ENCODE measurements around the gene KIRREL3.

Gene KIRREL3

DNA sequence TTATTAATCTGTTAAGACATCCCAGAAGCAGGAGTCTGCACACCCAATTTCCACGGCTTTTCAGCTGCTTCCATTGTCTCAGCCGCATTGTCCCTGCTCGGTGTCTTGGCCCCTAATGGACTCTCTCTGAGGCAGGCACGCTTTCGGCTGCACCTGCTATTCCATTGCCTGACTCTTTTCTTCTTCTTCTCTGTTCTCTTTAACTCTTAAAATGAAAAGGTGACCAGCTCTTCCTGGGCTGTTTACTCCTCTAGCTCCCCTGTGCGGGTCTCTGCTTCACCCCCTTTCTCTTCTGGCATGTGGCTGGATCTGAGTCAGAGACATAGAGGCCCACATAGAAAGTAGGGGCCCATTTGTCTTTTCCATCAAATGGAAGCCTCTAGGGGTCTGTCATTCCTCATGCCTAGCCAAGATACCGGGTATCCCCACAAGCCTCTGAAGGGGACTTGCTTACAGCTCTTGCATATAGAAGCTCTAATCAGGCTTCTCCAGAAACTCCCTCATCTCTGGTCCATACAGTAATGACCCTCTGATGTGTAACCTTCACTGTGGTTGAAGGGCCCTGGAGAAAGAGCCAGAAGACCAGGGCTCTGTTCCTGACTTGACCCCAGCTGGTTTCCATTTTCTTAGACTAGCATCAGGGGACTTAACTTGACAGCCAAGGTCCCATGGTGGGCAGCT is 401.2 kb downstream of the KIRREL3 start:
- DNase-seq (ENCODE audit: low read depth): no peak

DNA sequence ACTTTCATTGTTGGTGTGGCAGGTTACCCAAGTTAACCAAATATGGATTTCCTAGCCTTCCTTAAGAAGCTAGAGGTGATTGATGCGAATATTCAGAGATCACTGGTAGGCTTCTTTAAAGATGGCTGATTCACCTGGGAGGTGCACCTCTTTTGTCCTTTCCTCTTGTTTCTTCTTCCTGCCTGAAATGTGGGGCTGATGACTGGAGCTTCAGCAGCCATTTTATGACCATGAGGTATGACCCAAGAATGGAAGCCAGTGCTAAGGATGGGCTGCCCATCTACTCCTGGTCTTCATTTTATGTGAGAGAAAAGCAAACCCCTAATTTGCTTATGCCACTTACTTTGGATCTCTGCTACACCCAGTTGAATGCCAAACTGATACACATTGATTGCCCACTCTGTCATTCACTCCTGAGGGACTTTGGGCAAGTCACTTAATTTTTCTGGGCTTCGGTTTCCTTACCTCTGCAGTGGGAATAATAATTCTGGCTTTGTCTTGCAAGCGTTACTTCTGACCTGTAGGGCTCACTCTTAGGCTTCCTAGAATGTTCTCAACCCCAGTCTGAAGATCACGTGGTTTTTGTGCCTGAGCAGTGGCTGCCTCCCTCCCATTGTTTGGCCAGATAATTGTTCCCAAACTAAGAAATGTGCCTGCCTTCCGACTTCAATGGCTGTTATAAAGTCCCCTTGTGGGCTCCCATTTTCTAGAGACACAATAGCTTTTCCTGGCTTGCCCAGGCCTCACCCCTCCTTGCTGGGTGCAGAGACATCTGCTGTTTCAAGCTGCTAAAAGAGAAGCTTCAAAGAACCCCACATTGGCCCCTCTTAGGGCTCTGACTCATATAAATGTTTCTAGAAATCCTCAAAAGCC is 402.0 kb downstream of the KIRREL3 start:
- no peak for DNase-seq (ENCODE audit: low read depth)

DNA sequence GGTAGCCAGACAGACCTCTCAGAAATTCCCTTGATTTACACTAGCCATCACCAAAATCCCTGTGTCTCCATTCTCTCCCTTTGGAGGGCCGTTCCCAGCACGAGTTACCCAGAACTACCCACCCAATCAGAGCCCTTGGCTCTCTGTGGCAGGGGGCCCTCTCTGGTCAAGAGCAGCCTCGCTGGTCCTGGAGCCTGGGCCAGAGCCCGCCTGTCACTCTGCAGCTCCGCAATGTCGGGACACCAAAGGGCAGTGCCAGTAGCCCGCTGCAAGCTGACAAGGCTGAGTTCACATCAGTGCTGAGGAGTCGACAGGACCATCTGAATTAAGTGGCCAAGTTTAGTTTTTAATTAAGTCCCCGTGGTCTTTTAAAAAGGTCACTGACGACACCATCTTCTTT is 403.5 kb downstream of the KIRREL3 start:
- no peak for DNase-seq (ENCODE audit: low read depth)

DNA sequence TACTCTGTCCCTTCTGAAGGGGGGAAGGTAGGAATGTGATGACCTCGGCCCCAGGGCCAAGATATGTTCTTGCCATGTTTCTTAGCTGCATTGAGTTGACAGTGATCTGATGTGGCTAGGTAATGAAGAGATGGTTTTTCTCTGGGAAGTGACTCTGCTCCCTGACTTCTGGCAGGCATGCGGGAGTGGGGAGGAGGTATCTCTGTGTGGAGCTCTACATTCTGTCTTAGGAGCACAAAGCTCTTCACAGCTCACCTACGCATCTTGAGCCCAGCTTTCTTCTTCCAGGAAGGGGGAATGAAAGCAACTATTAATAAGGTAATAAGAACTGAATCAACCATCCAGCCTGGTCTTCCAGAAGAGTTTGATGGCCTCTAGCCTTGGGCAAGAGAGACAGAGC is 404.1 kb downstream of the KIRREL3 start:
- DNase-seq (ENCODE audit: low read depth): no peak

DNA sequence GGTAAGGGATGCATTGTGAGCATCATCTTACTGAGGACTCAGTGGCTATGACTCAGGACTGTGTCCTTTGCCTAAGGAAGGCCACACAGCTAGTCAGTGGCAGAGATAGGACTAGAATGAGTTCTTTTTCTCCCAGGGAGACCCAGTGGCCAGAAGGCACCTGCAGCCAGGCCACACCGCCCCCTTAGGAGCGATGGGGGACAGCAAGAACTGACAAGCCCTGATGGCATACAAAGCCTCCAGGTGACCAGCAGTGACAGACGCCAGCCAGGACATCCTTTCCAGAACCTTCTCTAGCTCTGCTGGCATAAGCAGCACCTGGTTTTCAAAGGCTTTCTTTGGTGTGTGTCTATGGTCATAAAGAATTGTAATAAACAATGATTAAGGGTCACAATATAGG is 405.0 kb downstream of the KIRREL3 start:
- DNase-seq (ENCODE audit: low read depth): no peak

DNA sequence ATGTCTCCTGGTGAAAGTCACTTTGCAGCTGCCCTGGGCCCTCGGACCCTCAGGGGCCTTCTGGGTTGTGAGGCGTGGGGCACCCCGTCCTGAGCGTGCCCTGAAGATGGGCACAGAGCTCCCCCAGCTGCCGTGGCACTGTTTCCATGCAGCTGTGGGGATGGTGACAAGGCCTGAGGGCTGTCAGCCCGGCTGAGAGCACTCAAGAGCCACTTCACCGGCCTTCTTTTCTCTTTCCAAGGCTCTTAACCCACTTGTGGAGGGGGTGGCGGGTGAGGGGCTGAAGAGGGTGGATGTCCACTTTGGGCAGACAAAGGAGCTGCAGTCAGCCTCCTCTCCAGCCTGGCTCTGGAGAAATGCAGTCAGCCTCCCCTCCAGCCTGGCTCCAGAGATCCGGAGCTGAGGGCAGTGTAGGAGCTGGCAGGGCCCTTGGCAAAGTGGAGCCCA is 405.6 kb downstream of the KIRREL3 start:
- DNase-seq (ENCODE audit: low read depth): no peak

DNA sequence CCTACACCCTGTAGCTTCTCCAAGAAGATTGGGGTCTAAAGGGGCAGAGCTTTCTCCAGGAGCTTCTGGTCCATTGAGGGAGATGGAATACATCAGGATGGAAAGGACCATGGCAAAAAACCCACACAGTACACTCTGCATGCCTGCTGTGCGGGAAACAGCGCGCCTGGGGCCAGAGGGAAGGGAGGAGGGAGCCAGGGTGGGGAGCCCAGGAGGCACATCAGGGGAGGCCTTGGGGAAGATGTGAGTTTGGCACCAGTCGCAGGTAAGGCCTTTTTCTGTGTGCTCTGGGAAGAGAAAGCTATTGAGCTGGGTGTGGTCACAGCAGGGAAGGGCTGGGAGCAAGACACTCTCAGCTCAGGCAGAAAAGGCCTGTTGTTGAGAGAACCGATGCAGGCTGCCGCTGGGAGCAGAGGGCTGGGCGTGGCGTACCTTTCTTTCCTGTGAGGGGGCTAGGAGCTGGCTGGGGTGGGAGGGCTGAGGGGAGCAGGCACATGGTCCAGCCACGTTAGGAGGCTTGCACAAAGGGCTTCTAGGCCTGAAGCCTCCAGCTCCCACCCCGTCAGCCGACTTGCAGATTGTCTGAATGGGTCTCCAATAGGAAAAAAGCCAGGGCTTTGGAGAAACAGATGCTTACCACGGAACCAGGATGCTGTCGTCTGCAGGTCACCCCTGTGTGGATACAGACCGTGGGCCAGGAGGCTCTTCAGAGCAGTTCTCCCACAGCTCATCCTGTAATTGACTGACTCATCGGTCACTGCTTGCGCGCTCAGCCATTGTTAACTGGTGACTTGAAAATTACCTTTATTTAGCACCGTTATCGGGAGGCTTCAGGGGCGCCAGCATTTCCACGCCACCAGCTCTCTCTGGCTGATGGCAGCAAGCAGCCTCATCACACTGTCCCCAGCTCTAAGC is 407.8 kb downstream of the KIRREL3 start:
- DNase-seq (ENCODE audit: low read depth): no peak

DNA sequence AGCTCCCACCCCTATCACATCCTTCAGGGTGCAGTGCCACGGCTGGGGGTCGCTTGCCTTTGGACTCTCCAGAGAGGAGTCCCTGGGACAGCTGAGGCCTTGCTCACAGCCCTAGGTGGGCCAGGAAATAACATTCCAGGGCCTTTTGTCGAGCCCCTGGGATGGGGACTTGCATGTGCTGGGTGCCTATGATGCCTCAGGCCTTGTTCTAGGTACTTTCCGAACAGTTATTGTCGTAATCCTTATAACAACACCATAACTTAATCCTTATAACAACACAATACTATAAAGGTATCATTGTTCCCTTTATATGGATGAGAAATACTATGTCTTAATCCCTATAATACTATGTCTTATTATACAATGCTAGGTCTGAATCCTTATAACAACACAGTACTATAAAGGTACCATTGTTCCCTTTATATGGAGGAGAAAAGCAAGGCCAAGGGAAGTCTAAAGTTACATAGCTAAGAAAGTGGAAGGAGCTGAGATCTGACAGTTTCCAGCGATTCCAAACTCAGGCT is 408.5 kb downstream of the KIRREL3 start:
- no peak for DNase-seq (ENCODE audit: low read depth)

DNA sequence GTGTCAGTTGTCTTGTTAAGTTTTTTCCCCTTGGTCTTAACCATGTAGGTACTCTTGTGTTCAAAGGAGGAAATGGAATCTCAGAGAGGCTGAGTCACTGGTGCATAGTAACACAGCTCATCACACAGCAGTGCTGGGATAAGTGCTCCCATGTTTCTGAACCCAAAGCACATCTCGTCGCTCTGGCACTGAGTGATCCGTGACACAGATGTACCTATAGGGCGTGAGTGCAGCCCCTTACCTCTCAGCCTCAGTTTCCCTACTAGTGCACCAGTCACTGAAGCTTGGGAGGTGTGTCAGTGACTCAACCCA is 411.1 kb downstream of the KIRREL3 start:
- no peak for DNase-seq (ENCODE audit: low read depth)

DNA sequence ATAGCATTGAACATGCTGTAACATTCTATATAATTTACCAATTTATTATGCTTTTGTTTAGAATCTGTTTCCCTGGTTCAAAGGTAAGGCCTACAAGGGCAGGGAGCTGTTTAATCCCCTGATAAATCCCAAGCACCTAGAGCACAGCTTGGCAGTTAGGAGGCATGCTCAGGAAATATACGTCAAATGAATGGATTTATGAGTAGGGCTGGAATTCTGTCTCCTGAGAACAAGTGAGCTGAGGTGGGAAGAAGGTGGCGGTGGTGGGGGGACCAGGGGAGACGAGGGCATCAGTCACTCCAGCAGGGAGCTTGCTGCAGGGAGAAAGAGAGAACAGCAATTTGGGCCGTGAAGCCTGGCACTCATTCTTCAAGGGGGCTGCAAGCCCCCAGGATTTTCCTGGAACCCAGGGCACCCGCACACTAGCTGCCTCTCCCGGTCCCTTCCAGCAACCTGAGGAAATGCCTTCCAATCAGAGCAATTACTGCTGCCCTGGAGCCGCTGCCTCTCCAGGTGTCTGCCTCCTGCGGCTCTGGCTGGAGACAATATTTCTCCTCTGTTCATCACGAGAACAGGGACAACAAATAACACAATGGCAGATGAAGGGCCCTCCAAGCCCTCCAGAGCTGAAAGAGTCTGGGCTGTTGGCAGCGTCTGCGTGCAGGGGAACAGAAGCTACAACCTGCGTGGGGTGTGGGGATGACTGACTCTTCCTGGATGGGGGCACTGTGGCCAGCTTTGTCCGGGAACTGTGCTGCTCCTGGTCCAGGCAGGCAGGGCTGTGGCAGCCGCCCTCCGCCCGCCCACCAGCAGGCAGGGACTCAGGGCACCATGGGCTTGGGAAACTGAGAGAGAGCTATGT is 411.7 kb downstream of the KIRREL3 start:
- DNase-seq (ENCODE audit: low read depth): no peak

DNA sequence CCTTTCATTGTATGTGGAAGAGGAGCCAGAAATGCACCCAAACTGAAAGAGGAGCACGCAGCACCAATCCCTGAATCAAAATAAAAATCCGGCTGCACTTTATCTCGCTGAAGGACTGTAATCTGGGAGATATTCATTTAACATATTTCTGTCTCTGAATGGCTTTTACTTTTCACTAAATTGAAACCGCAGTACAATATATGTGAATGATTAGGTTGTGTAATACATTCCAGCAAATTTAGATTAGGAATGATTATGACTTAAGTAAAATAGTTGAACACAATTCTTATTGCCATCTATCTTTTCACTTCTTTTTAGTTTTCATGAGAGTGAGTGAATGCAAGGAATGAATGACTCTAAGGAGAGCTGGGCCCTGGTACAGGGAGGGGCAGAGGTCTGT is 413.0 kb downstream of the KIRREL3 start:
- no peak for DNase-seq (ENCODE audit: low read depth)

DNA sequence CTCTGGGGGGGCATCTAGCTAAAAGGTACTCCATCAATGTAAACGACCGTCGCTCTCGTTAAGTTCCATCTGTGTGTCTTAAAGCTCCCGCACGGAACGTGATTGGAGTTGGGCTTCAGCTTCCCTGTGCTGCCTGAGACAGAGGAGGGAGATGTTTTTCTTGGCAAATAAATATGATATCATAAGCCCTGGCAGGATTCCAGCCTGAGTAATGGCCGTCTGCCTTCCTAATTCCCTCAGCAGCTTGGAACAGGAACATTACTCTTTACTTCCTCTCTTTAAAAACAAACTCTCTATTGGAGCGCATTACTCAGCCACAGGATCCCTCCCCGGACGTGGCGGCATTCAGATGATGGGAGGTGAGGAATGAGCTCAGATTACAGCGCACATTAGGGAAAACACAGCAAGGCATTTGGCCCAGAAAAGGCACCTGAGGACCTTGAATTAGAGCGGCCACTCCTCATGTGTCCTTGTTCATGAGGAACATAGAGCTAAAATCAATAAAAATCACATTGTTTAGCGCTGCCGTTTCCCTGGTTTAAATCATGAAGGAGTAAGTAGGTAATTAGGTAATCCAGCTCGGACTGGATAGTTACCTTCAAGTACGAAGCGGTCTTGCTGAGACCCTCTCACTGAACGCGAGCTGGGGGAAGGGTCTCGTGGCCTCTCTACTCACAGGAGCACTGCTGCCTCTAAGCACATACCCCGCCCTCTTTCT is 414.6 kb downstream of the KIRREL3 start:
- no peak for DNase-seq (ENCODE audit: low read depth)

DNA sequence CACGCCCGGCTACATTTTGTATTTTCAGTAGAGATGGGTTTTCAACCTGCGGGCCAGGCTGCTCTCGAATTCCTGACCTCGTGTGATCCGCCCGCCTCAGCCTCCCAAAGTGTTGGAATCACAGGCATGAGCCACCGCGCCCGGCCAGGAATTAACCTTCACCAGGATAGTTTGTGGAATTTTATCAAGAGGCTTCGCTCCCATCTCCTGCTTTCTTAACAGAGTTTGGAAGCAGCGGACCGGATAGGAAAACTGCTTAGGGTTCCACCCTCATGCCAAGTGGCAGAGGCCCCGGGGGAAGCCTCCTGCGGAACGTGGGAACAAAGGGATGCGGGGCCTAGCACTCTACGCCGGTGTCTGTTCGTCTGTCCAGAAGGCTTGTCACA is 415.2 kb downstream of the KIRREL3 start:
- no peak for DNase-seq (ENCODE audit: low read depth)

DNA sequence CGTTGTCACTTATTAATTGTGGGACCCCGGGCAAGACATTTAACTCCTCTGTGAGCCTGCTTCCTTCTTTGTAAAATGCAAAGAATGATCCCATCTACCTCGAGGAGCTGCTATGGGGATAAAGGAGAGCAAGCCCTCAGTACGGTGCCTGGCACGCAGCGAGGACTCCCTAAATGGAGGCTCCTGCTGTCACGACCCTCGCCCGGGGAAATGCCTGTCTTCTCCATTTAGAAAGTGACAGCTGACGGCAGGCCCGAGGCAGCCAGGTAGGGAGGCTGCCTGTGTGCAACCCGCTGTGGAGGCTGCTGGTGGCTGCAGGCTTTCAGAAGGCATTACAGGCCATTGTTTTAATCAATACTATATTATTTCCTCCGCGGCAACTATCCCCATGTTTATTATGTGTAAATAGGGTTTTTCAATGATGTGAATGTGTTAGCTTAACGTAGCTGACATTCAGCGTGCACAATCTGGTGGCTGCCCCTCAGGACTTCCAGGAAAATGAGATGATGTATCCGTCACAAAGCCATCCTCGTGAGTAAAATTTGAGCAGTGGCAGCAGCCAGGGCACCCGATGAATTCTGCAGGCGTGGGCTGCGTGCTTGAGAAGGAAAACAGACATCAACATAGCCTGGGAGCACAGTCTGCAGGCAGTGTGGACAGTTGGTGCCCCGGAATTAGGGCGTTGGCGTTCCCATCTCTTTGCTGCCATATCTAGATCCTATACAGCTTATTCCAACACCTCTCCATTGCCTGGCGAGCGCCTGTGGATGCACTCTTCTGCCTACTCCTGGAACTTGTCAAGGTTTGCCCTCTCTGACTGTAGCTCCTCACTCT is 416.8 kb downstream of the KIRREL3 start:
- DNase-seq (ENCODE audit: low read depth): no peak

DNA sequence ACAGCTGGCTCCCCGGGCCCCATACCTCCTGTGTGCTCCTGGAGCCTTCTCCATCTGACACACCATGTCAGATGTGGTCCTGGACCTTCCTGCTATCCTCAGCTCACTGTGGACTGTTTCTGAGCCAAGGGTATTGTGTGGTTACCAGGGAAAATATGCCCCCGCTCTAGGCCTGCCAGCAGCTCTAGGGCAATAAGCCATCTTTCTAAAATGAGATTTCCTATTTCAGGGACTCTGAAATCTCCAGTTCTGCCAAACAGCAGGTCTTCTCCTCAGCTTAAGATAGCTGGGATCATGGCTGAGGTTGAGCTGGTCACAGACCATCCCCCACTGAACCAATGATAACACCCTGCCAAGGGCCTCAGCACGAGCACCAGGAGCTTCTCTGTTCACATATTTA is 417.5 kb downstream of the KIRREL3 start:
- no peak for DNase-seq (ENCODE audit: low read depth)

DNA sequence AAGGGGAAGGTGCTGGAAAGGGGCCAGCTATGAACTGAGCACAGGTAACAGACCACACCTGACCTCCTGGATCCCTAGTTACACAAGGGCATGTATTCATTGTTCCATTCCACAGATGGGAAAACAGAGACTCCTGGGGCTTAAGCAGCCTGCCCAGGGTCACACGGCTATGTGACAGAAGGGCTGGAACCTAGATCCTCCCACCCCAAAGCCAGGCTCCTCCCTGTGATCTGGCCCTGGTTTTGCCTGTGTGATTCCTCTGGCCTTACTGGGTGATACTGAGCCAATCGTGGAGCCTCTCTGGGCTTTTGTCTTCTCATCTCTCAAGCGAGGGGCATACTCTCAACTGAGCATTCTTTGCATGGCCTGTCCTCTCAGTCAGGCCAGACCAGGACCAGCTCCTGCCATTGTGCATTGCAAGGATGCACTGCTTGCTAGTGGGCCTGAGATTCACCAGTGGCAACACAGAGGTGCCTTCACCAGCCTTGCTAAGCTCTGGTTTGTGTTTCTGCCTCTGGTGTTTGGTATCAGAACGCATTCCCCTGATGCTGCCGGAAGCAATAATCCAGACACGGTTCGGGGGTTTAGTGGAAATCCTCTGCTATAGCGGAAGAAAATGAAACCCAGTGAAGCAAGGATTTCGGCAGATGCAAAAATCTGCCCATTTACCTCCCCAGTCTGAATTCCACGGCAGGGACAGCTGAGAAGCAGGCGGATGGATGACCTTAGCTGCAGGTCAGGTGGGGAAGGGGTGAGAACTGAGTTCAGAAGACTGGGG is 418.5 kb downstream of the KIRREL3 start:
- no peak for DNase-seq (ENCODE audit: low read depth)

DNA sequence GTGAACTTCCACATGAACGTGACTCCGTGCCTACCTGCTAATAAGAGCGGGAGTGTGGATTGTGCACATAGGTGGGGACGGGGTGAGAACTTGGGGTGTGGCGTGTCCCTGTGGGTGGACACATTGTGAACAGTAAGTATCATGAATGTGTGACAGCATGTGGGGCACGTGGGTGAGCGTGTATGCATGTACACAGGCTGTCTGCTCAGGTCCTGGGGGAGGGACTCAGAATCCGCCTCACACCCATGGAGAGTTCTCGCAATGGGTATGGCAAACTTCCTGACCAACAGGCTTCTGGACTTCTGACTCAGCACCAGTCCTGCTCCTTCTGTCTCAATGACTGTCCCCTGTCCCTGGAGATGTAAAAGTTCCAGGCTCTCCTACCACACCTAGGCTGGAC is 422.1 kb downstream of the KIRREL3 start:
- DNase-seq (ENCODE audit: low read depth): no peak

DNA sequence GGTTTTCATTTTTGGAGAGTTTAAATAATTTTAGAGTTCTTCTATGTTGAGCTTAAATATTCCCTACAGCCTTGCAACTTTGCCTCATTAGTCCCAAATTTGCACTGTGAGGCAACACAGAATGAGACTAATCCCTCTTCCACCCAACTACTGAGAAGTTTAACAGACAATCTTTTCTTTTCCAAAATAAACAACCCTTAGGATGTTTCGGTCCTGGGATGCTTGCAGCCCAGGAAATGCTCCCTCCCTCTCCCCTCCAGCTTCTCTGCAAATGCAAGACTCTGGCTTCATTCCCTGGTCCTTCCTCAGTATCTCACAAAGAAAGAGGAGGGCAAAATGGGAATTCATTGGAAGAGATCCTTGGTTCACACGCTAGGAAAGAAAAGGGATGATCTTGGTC is 422.5 kb downstream of the KIRREL3 start:
- DNase-seq (ENCODE audit: low read depth): no peak

DNA sequence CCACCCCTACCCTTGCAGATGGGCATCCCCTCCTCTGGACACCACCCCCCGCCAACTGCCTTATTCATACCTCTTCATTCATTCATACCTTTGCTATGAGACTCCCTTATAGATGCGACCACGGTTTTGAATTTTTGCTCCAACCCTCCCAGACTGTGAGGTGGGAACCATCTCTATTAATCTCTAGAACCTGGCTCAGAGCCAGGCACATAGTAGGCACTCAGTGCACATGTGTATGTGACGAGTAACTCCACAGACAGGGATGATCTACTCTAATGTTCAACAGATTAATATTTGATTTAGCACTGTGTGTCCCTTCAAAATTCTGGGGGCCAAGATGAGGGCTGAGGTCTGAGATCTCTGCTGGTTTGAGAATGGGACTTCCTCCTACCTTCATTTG is 424.7 kb downstream of the KIRREL3 start:
- no peak for DNase-seq (ENCODE audit: low read depth)

Measured in activated T-helper 1 cell treated with Interleukin-2 at 50 U/mL for 16 hours (primary cell).